SJSA1 (cell line): Measurements from ENCODE around the gene ARHGEF2. TPM values are rescaled to one million over a fixed set of nuclear protein-coding genes. Genes with fewer than 3 reads are reported as not detected.

Experiments used
- DNase-seq, 2 experiments: peaks; one replicate each; pipeline ENCODE4 v3.0.0-alpha.2; 2015 to 2020; ENCODE audit warnings: low spot score in 2 of 2, low read depth in 1 of 2
- H3K27ac ChIP-seq: fragments of 250-450 bp; sonication (Bioruptor Pico); 2 replicates; pipeline ENCODE4 v1.5.1; 2020; ENCODE audit warnings: mild to moderate bottlenecking, moderate library complexity
- H3K27me3 ChIP-seq: fragments of 250-450 bp; sonication (Bioruptor Pico); replicated peaks from 2 replicates; pipeline ENCODE4 v1.5.1; 2020; ENCODE audit warnings: mild to moderate bottlenecking, moderate library complexity
- H3K36me3 ChIP-seq: fragments of 250-450 bp; sonication (Bioruptor Pico); 2 replicates; pipeline ENCODE4 v1.5.1; 2020; ENCODE audit warnings: mild to moderate bottlenecking
- H3K4me1 ChIP-seq: fragments of 250-450 bp; sonication (Bioruptor Pico); replicated peaks from 2 replicates; pipeline ENCODE4 v1.6.1; 2021; ENCODE audit warnings: mild to moderate bottlenecking
- H3K4me3 ChIP-seq: fragments of 250-450 bp; sonication (Bioruptor Pico); 2 replicates; pipeline ENCODE4 v1.5.1; 2020; ENCODE audit warnings: mild to moderate bottlenecking
- H3K9me3 ChIP-seq: fragments of 250-450 bp; sonication (Bioruptor Pico); replicated peaks from 2 replicates; pipeline ENCODE4 v1.5.1; 2020; ENCODE audit warnings: mild to moderate bottlenecking
- total RNA-seq: library from RNA; depleted of rRNA; stranded (reverse); fragments of >200 nt; shearing (Covaris generic); gene quantifications from 2 replicates; pipeline ENCODE4 v1.2.3, GENCODE V29; 2014

The ARHGEF2 gene
- total RNA-seq, 1 experiment from 2014 or later, result 81.1 TPM

GRCh38 chr1:155971910-155972809 lies 6.2 kb downstream of the ARHGEF2 start:
- no peak overlapping the region for H3K4me3 ChIP-seq
- H3K36me3 ChIP-seq, result peaks cover 61% of the 10 kb centered on the region
- H3K9me3 ChIP-seq, result no peaks in the 10 kb centered on the region
- H3K27ac ChIP-seq, result no peak overlapping the region
- no peaks in the 10 kb centered on the region for H3K27me3 ChIP-seq
- H3K4me1 ChIP-seq, result peaks cover 71% of the 10 kb centered on the region
- no peak for DNase-seq

DNA sequence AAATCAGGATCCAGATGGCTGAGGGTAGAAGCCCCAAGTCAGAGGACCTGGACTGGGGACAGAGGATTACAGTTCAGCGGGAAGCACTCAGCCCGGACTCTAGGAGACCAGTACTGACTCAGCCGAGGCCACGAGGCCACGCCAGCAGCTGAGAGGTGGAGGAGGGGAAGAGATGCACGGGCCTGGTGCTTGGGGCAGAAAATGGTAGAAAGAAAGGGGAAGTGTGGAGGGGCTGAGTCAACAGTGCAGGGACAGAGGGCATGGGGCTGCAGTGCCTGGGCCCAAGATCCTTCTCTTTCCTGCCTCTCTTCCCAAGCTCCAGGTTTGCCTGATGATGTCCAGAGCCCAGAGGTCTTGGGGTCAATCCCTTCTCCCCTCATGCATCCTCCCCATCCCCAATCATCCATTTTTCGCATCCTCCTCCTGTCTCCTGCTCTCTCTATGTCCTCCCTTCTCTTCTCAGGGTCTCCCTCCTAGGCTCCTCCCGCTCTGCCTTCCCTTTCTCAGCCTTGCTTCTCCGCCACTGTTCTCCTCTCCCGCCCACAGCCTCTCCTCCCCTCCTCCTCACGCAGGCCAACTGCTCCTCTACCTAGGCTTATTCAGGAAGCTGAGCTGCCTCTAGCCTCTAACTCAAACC lies 7.7 kb downstream of the ARHGEF2 start:
- Histone ChIP-seq H3K9me3 (no peaks in the 10 kb centered on the region), H3K4me3 (no peak overlapping the region), H3K36me3 (peaks cover 76% of the 10 kb centered on the region), H3K27ac (peak overlapping the region; percentile 27), H3K4me1 (peaks cover 58% of the 10 kb centered on the region), H3K27me3 (no peaks in the 10 kb centered on the region)
- DNase-seq, result peak; percentile 60 to 80

DNA sequence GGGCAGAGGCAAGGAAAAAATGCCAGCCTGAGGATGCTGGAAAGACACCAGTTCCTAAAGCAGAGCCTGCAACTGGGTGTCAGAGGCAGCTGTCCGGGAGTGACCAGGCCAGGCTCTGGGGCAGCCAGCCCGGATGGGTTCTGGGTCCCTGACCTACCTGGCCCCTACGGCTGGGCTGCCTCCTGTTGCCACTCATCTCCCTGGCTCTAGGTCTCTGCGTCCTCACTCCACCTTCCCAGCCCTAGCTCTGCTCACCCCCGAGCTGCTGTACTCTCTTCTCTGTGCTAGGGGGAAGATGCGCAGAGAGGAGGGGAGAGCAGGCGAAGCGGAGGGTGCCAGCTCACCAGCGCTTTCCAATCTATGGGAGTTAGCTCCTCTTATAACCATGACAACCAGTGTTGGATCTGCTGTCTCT lies 9.0 kb downstream of the ARHGEF2 start:
- H3K36me3 ChIP-seq, result peaks cover 80% of the 10 kb centered on the region
- no peaks in the 10 kb centered on the region for H3K9me3 ChIP-seq

DNA sequence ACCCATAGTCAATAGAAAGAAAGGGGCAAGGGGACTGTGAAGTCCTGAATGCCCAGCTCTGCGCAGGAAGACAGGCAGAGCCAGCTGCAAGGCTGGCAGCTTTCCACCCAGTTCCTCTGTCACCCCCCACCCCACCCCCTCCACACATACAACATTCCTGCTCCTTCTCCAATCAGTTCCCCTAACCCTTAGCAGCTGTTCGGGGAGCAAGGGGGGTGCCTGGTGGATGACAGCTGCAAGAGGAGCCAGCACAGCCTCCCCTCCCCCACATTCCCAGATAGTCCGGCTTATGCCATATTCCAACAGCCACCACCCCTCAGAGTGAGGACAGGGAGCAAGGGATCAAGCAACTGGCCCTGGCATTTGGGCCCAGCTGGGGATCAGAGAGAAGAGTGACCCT lies 9.7 kb downstream of the ARHGEF2 start:
- no peak for DNase-seq
- Histone ChIP-seq H3K9me3 (no peaks in the 10 kb centered on the region), H3K27ac (no peak overlapping the region), H3K36me3 (peaks cover 79% of the 10 kb centered on the region), H3K4me1 (peaks cover 45% of the 10 kb centered on the region), H3K4me3 (no peak overlapping the region), H3K27me3 (no peaks in the 10 kb centered on the region)

More for the DNA sequence above, 9.0 kb downstream of the ARHGEF2 start:
- H3K4me3 ChIP-seq, result no peak overlapping the region
- DNase-seq, result no peak
- H3K27ac ChIP-seq, result no peak overlapping the region
- H3K27me3 ChIP-seq, result no peaks in the 10 kb centered on the region
- peaks cover 45% of the 10 kb centered on the region for H3K4me1 ChIP-seq

- DNase-seq, result no peak
Observed at GRCh38 chr1:155968051-155968400, 10.3 kb downstream of the ARHGEF2 start.

DNA sequence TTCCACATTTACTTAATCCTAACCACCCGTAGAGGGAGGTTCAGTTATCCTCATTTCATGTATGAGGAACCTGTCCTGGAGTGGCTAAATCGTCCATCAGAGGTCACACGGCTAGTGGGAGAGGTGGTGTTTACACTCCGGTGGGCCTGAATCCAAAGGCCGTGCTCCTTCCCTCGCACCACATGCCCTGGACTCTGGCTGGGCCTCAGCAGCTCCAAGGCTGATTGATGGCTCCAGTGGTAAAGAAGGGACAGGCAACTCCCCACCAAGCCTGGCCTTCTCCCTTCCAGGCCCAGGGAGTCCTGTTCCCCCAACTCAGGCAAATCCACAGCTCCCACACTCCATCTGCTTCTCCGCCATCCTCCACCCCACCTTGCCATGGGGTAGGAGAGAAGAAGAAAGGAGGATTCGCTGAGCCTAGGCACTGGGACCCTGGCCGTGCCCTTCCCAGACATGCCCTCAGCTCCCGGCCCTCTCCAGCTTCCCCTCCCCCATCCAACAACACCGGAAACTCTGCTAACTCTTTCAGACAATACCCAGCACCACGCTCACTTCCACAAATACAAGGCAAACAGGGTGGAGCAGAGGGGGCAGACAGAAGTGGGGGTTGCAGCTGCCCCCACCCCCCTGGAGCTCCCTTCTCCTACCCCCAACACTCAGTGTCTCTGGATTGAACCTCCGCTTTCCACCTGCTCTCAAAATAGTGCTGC lies 10.9 kb downstream of the ARHGEF2 start:
- Histone ChIP-seq H3K4me1 (peaks cover 50% of the 10 kb centered on the region), H3K27ac (no peak overlapping the region), H3K4me3 (no peak overlapping the region), H3K36me3 (peaks cover 80% of the 10 kb centered on the region), H3K9me3 (no peaks in the 10 kb centered on the region), H3K27me3 (no peaks in the 10 kb centered on the region)
- DNase-seq, result no peak

More at GRCh38 chr1:155968051-155968400, 10.3 kb downstream of the ARHGEF2 start:
- peaks cover 80% of the 10 kb centered on the region for H3K36me3 ChIP-seq
- no peaks in the 10 kb centered on the region for H3K27me3 ChIP-seq
- H3K9me3 ChIP-seq, result no peaks in the 10 kb centered on the region
- peaks cover 45% of the 10 kb centered on the region for H3K4me1 ChIP-seq
- no peak overlapping the region for H3K27ac ChIP-seq
- H3K4me3 ChIP-seq, result no peak overlapping the region

- Histone ChIP-seq H3K27ac (no peak overlapping the region), H3K4me1 (peaks cover 54% of the 10 kb centered on the region), H3K4me3 (no peak overlapping the region), H3K9me3 (no peaks in the 10 kb centered on the region), H3K27me3 (no peaks in the 10 kb centered on the region), H3K36me3 (peaks cover 81% of the 10 kb centered on the region)
- no peak for DNase-seq
Observed at GRCh38 chr1:155966750-155967149, 11.6 kb downstream of the ARHGEF2 start.

GRCh38 chr1:155966135-155966534 lies 12.2 kb downstream of the ARHGEF2 start:
- DNase-seq, result no peak
- Histone ChIP-seq H3K4me3 (no peak overlapping the region), H3K27ac (no peak overlapping the region), H3K9me3 (no peaks in the 10 kb centered on the region), H3K27me3 (no peaks in the 10 kb centered on the region), H3K36me3 (peaks cover 87% of the 10 kb centered on the region), H3K4me1 (peaks cover 55% of the 10 kb centered on the region)

- H3K9me3 ChIP-seq, result no peaks in the 10 kb centered on the region
- H3K27me3 ChIP-seq, result no peaks in the 10 kb centered on the region
- no peak overlapping the region for H3K27ac ChIP-seq
- H3K4me1 ChIP-seq, result peaks cover 36% of the 10 kb centered on the region
- DNase-seq, result no peak
- H3K4me3 ChIP-seq, result no peak overlapping the region
- H3K36me3 ChIP-seq, result peaks cover 95% of the 10 kb centered on the region
Observed at GRCh38 chr1:155964193-155964592, 14.2 kb downstream of the ARHGEF2 start.

DNA sequence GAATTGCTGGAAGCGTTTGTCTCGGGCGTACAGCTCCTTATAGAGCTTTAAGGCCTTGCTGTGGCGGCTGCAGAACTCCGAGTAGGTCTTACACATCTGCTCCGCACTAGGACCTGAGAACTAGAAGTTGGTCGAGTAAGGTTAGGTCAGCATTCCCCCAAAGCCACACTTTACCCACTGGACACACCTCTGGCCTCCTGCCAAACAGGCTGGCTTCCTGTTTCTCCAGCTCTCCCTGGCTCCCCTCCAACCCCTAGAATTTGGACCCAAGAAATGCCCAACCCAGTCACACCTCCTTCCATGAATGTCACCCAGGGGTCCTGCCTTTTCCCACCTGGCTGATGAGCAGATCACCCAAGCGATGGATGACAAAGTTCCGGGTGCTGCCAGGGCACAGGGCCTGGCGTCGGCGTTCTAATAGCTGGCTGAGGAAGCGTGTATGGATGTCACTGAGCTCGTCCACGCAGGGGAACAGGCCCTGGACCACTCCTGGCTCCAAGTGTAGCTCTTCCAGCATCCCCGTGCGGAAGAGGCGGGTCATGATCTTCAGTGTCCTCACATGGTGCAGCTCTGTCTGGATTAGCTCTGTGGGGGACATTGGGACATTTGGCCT lies 15.6 kb downstream of the ARHGEF2 start:
- no peaks in the 10 kb centered on the region for H3K27me3 ChIP-seq
- H3K27ac ChIP-seq, result peak overlapping the region; percentile 84; the same call in 1 of the 2 replicates
- peaks cover 95% of the 10 kb centered on the region for H3K36me3 ChIP-seq
- H3K4me1 ChIP-seq, result peaks cover 22% of the 10 kb centered on the region
- DNase-seq, result no peak
- no peaks in the 10 kb centered on the region for H3K9me3 ChIP-seq
- H3K4me3 ChIP-seq, result no peak overlapping the region

DNA sequence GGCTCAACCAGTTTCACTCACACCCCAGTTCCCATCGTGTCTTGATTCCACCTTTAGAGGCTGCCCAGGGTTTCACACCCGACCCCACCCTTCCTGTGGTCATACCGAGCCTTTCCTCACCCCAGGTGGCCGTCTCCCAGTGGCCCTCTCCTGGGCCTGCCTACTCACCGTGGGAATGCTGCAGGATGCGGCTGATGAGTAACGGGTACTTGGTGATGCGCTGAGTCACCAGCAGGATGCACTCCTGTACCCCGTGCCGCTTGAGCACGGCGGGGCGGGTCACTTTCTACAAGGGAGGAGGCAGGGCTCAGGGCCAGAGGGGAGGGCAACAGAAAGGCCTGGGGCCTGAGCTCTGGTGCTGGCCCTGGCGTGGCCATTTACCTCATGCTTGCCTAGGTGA lies 16.4 kb downstream of the ARHGEF2 start:
- Histone ChIP-seq H3K27me3 (no peaks in the 10 kb centered on the region), H3K4me3 (no peak overlapping the region), H3K27ac (peak overlapping the region; percentile 84), H3K36me3 (peaks cover 95% of the 10 kb centered on the region), H3K9me3 (no peaks in the 10 kb centered on the region), H3K4me1 (peaks cover 17% of the 10 kb centered on the region)
- peak; percentile 84 to 96 for DNase-seq

GRCh38 chr1:155960081-155960745 lies 18.1 kb downstream of the ARHGEF2 start:
- no peak for DNase-seq
- peaks cover 17% of the 10 kb centered on the region for H3K4me1 ChIP-seq
- no peak overlapping the region for H3K4me3 ChIP-seq
- H3K36me3 ChIP-seq, result peaks cover 94% of the 10 kb centered on the region
- no peak overlapping the region for H3K27ac ChIP-seq
- no peaks in the 10 kb centered on the region for H3K27me3 ChIP-seq
- H3K9me3 ChIP-seq, result no peaks in the 10 kb centered on the region

DNA sequence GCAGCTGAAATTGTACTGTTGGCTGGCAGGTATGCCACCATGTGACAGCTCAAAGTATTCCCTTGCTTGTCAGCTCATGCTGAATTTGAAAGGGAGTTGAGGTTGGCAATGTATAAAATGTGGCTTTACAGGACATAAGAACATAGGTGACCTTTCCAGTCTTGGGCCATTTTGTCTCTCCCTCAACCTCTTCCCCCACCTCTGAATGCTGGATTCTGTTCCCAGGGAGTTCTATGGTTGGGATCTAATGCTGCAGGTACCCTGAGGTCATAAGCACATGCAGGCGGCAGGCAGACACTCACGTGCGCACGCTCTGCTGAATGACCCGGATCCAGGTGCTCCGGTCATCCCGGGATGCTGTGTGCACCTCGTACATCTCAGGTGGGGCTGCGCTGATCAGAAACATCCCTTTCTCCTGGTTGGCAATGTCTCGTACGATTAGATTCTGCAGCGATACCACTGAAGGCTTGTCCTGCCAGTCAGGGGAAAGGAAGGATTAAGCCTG lies 20.9 kb downstream of the ARHGEF2 start:
- Histone ChIP-seq H3K27ac (no peak overlapping the region), H3K9me3 (no peaks in the 10 kb centered on the region), H3K27me3 (no peaks in the 10 kb centered on the region), H3K36me3 (peaks cover 97% of the 10 kb centered on the region), H3K4me1 (peaks cover 11% of the 10 kb centered on the region), H3K4me3 (no peak overlapping the region)
- no peak for DNase-seq
